Measurements from ENCODE around the gene ERI3. TPM values are rescaled to one million over a fixed set of nuclear protein-coding genes. Genes with fewer than 3 reads are reported as not detected.

The ERI3 gene
- total and polyA plus RNA-seq, 2 of the 13 experiments (the other 11 are each of a cell fraction or from before 2014, with no cell fraction given): 35.6 to 35.9 TPM

DNA sequence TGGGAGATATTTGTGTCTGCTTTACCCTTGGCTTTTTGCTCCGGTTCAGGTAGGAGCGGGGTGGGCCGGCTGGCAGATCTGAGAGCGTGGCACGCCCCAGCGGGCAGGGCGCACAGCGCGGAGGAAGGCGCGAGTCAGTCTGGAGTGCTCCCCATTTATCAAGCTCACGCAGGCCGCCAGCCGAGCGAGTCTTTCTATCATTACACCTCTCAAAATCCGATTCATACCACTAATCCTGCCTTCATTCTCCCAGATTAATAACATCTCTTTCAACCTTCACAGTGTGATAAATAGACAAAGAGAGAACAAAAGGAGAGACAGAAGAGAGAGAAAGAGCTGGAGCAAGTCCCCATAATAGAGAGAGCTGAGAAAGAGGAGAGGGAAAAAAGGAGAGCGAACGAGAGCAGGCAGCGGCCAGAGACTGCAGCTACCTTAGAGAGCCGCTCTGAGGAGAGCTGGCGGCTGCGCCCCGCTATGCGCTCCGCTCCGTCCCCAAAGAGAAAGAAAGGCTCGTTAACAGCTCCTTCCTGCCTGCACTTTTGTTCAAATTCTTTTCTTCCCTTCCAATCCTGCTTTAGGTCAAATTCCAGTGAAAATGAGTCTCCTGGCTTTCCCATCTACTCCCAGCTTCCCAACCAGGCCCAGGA, 93.8 kb downstream of the ERI3 start:
- ChIA-PET POLR2A (no interaction called here), CTCF (ENCODE audit: low intra/inter-chr PET ratio, low total read pairs) (no interaction called here)
- Histone ChIP-seq H3K27me3 (ENCODE audit: control insufficient read depth in 1 of 2, insufficient read depth in 2 of 2, low read length in 2 of 2) (no peaks in the 10 kb centered on the region), H3K4me3 (replicated peaks in 1 of 3; ENCODE audit: insufficient read depth in 1 of 3, low read depth in 2 of 3, low read length in 3 of 3) (no peak overlapping the region), H4K20me1 (ENCODE audit: insufficient read depth, low read length) (no peaks in the 10 kb centered on the region), H3K9me3 (ENCODE audit: low read length) (no peaks in the 10 kb centered on the region), H3K4me2 (ENCODE audit: low read depth, low read length) (no peak overlapping the region), H3K27ac (ENCODE audit: extremely low read length, insufficient read depth, low read length) (no peak overlapping the region), H3K4me1 (ENCODE audit: insufficient read depth, low read length) (0 out of 2 replicates have a peak, but pooled peaks cover 8% of the 10 kb centered on the region), H3K9ac (ENCODE audit: insufficient read depth, low read depth, low read length) (no peak overlapping the region), H3K79me2 (ENCODE audit: insufficient read depth, low read length) (no peaks in the 10 kb centered on the region), H2AFZ (ENCODE audit: low read length) (no peak overlapping the region), H3K36me3 (replicated peaks in 1 of 2; ENCODE audit: control insufficient read depth in 1 of 2, insufficient read depth in 2 of 2, low read length in 2 of 2) (peaks cover 0 to 1% of the 10 kb centered on the region in 2 experiments; a peak in 1 of 5 replicates)
- DNase-seq (ENCODE audit: low spot score): no peak
- ATAC-seq: no peak
- in situ Hi-C loops (cut with HindIII; ENCODE audit: extremely low pct_ligation_motif_present, low pct_unique_long_range_greater_than_20kb): no loop called here
- BruUV-seq (replicated peaks): no TSS peak
- FAIRE-seq: no peak
- TF ChIP-seq NFKB2 (CRISPR knock-in tag; IDR thresholded peaks at IDR 0.05; ENCODE audit: borderline replicate concordance): no peak
- TF ChIP-seq, protein P1, sequence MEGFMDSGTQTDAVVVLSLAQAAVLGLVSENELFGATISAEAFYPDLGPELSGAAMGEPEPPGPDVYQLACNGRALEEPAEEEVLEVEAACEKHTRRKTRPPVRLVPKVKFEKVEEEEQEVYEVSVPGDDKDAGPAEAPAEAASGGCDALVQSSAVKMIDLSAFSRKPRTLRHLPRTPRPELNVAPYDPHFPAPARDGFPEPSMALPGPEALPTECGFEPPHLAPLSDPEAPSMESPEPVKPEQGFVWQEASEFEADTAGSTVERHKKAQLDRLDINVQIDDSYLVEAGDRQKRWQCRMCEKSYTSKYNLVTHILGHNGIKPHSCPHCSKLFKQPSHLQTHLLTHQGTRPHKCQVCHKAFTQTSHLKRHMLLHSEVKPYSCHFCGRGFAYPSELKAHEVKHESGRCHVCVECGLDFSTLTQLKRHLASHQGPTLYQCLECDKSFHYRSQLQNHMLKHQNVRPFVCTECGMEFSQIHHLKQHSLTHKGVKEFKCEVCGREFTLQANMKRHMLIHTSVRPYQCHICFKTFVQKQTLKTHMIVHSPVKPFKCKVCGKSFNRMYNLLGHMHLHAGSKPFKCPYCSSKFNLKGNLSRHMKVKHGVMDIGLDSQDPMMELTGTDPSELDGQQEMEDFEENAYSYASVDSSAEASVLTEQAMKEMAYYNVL (CRISPR knock-in tag; IDR thresholded peaks at IDR 0.05; ENCODE audit: borderline replicate concordance): no peak
- TF ChIP-seq ZNF354B (CRISPR knock-in tag; IDR thresholded peaks at IDR 0.05): no peak
- no peak for TF ChIP-seq CC2D1A (CRISPR knock-in tag; IDR thresholded peaks at IDR 0.05)
- no peak for TF ChIP-seq RXRA (CRISPR knock-in tag; IDR thresholded peaks at IDR 0.05)
- no peak for TF ChIP-seq CHD4 (IDR thresholded peaks at IDR 0.05; ENCODE audit: borderline replicate concordance, low read length)
- TF ChIP-seq ZFX (CRISPR knock-in tag; IDR thresholded peaks at IDR 0.05; ENCODE audit: low read depth): no peak
- WGBS (ENCODE audit: low lambda C conversion rate): 97% methylated on average over 27 of the region's 27 CpGs
- intact Hi-C loops (cut with micrococcal nuclease; ENCODE audit: unreplicated experiment): no loop called here
